HEK293 (cell line): ENCODE data around the gene LRRC8E.

Source experiments
- EGR2 ChIP-seq: fragments of 450-650 bp; formaldehyde crosslinking; IDR thresholded peaks from 2 replicates; pipeline ENCODE4 v1.5.1; 2016; ENCODE audit warnings: low read depth, missing biosample characterization, missing genetic modification characterization
- FEZF1 ChIP-seq: fragments of 450-650 bp; formaldehyde crosslinking; IDR thresholded peaks from 2 replicates; pipeline ENCODE4 v1.5.1; 2016; ENCODE audit warnings: missing biosample characterization, missing genetic modification characterization
- GLI4 ChIP-seq: fragments of 450-650 bp; formaldehyde crosslinking; IDR thresholded peaks from 2 replicates; pipeline ENCODE4 v1.5.1; 2016; ENCODE audit warnings: missing biosample characterization, missing genetic modification characterization
- GLIS1 ChIP-seq: fragments of 450-650 bp; formaldehyde crosslinking; IDR thresholded peaks from 2 replicates; pipeline ENCODE4 v1.5.1; 2016; ENCODE audit warnings: missing biosample characterization, missing genetic modification characterization
- HOXA7 ChIP-seq: sonication (generic); formaldehyde crosslinking; IDR thresholded peaks from 2 replicates; pipeline ENCODE4 v1.8.1; 2022; ENCODE audit warnings: missing genetic modification reagents, borderline replicate concordance
- HOXC10 ChIP-seq: sonication (generic); formaldehyde crosslinking; IDR thresholded peaks from 2 replicates; pipeline ENCODE4 v1.8.1; 2023; ENCODE audit warnings: mild to moderate bottlenecking, missing genetic modification reagents
- KLF10 ChIP-seq: fragments of 450-650 bp; IDR thresholded peaks from 2 replicates; pipeline ENCODE4 v1.5.1; 2018; ENCODE audit warnings: missing biosample characterization, mild to moderate bottlenecking, missing genetic modification characterization
- KLF16 ChIP-seq: fragments of 450-650 bp; formaldehyde crosslinking; IDR thresholded peaks from 2 replicates; pipeline ENCODE4 v1.5.1; 2017; ENCODE audit warnings: missing biosample characterization, missing genetic modification characterization
- KLF9 ChIP-seq: fragments of 450-650 bp; formaldehyde crosslinking; IDR thresholded peaks from 2 replicates; pipeline ENCODE4 v1.5.1; 2016; ENCODE audit warnings: missing biosample characterization, missing genetic modification characterization, low read depth
- PBX3 ChIP-seq: sonication (generic); formaldehyde crosslinking; IDR thresholded peaks from 2 replicates; pipeline ENCODE4 v1.8.1; 2022; ENCODE audit warnings: mild to moderate bottlenecking, moderate library complexity, missing genetic modification reagents
- SCRT1 ChIP-seq: fragments of 450-650 bp; formaldehyde crosslinking; IDR thresholded peaks from 2 replicates; pipeline ENCODE4 v1.5.1; 2016; ENCODE audit warnings: missing biosample characterization, missing genetic modification characterization, borderline replicate concordance
- SP2 ChIP-seq: fragments of 450-650 bp; formaldehyde crosslinking; IDR thresholded peaks from 2 replicates; pipeline ENCODE4 v1.5.1; 2016; ENCODE audit warnings: missing biosample characterization, missing genetic modification characterization
- ZBTB11 ChIP-seq: fragments of 450-650 bp; formaldehyde crosslinking; conservative IDR thresholded peaks from 2 replicates; pipeline ENCODE4 v1.5.1; 2016; ENCODE audit warnings: low read depth, missing biosample characterization, missing genetic modification characterization
- ZBTB21 ChIP-seq: fragments of 450-650 bp; formaldehyde crosslinking; IDR thresholded peaks from 2 replicates; pipeline ENCODE4 v1.5.1; 2017; ENCODE audit warnings: missing biosample characterization, missing genetic modification characterization
- ZBTB8A ChIP-seq: fragments of 450-650 bp; formaldehyde crosslinking; IDR thresholded peaks from 2 replicates; pipeline ENCODE4 v1.5.1; 2016; ENCODE audit warnings: missing biosample characterization, missing genetic modification characterization
- ZNF10 ChIP-seq: fragments of 450-650 bp; formaldehyde crosslinking; IDR thresholded peaks from 2 replicates; pipeline ENCODE4 v1.5.1; 2017; ENCODE audit warnings: missing biosample characterization, missing genetic modification characterization
- ZNF140 ChIP-seq: fragments of 450-650 bp; formaldehyde crosslinking; IDR thresholded peaks from 2 replicates; pipeline ENCODE4 v1.5.1; 2016; ENCODE audit warnings: missing biosample characterization, missing genetic modification characterization
- ZNF155 ChIP-seq: fragments of 450-650 bp; formaldehyde crosslinking; IDR thresholded peaks from 2 replicates; pipeline ENCODE4 v1.5.1; 2016; ENCODE audit warnings: missing biosample characterization, missing genetic modification characterization
- ZNF18 ChIP-seq: fragments of 450-650 bp; formaldehyde crosslinking; IDR thresholded peaks from 2 replicates; pipeline ENCODE4 v1.5.1; 2016; ENCODE audit warnings: missing biosample characterization, missing genetic modification characterization
- ZNF214 ChIP-seq: fragments of 450-650 bp; formaldehyde crosslinking; IDR thresholded peaks from 2 replicates; pipeline ENCODE4 v1.5.1; 2017; ENCODE audit warnings: missing biosample characterization, mild to moderate bottlenecking, missing genetic modification characterization, borderline replicate concordance
- ZNF280D ChIP-seq: fragments of 450-650 bp; formaldehyde crosslinking; IDR thresholded peaks from 2 replicates; pipeline ENCODE4 v1.5.1; 2016; ENCODE audit warnings: missing biosample characterization, missing genetic modification characterization
- ZNF324 ChIP-seq: fragments of 450-650 bp; formaldehyde crosslinking; IDR thresholded peaks from 2 replicates; pipeline ENCODE4 v1.5.1; 2016; ENCODE audit warnings: missing biosample characterization, missing genetic modification characterization
- ZNF335 ChIP-seq: fragments of 450-650 bp; formaldehyde crosslinking; conservative IDR thresholded peaks from 2 replicates; pipeline ENCODE4 v1.5.1; 2016; ENCODE audit warnings: missing biosample characterization, missing genetic modification characterization
- ZNF394 ChIP-seq: fragments of 450-650 bp; formaldehyde crosslinking; IDR thresholded peaks from 2 replicates; pipeline ENCODE4 v1.5.1; 2016; ENCODE audit warnings: missing biosample characterization, missing genetic modification characterization, mild to moderate bottlenecking, moderate library complexity, borderline replicate concordance
- ZNF48 ChIP-seq: fragments of 450-650 bp; formaldehyde crosslinking; IDR thresholded peaks from 2 replicates; pipeline ENCODE4 v1.5.1; 2016; ENCODE audit warnings: missing biosample characterization, missing genetic modification characterization
- ZNF558 ChIP-seq: fragments of 450-650 bp; formaldehyde crosslinking; IDR thresholded peaks from 2 replicates; pipeline ENCODE4 v1.5.1; 2016; ENCODE audit warnings: missing biosample characterization, missing genetic modification characterization
- ZNF610 ChIP-seq: fragments of 450-650 bp; formaldehyde crosslinking; IDR thresholded peaks from 2 replicates; pipeline ENCODE4 v1.5.1; 2016; ENCODE audit warnings: missing biosample characterization, missing genetic modification characterization, borderline replicate concordance
- ZNF621 ChIP-seq: fragments of 450-650 bp; formaldehyde crosslinking; IDR thresholded peaks from 2 replicates; pipeline ENCODE4 v1.5.1; 2017; ENCODE audit warnings: missing biosample characterization, missing genetic modification characterization
- ZNF654 ChIP-seq: fragments of 450-650 bp; formaldehyde crosslinking; IDR thresholded peaks from 2 replicates; pipeline ENCODE4 v1.5.1; 2016; ENCODE audit warnings: low read depth, missing biosample characterization, missing genetic modification characterization
- ZNF785 ChIP-seq: fragments of 450-650 bp; formaldehyde crosslinking; IDR thresholded peaks from 2 replicates; pipeline ENCODE4 v1.5.1; 2016; ENCODE audit warnings: missing biosample characterization, missing genetic modification characterization
- ZSCAN30 ChIP-seq: fragments of 450-650 bp; IDR thresholded peaks from 2 replicates; pipeline ENCODE4 v1.5.1; 2018; ENCODE audit warnings: missing biosample characterization, mild to moderate bottlenecking, missing genetic modification characterization, moderate library complexity
- ZXDB ChIP-seq: fragments of 450-650 bp; formaldehyde crosslinking; IDR thresholded peaks from 2 replicates; pipeline ENCODE4 v1.5.1; 2016; ENCODE audit warnings: missing biosample characterization, missing genetic modification characterization

Gene LRRC8E

GRCh38 chr19:7852851-7853769, 35.2 kb upstream of the LRRC8E start (continued):
- TF ChIP-seq ZNF280D (tag by site-specific recombination), result no peak
- TF ChIP-seq ZNF394, result no peak
- TF ChIP-seq ZNF155 (tag by site-specific recombination), result no peak
- TF ChIP-seq HOXA7 (CRISPR knock-in tag), result no peak
- TF ChIP-seq ZNF10 (tag by site-specific recombination), result peak; percentile 99
- peak; percentile 87 for TF ChIP-seq EGR2 (tag by site-specific recombination)
- no peak for TF ChIP-seq ZNF214
- TF ChIP-seq ZXDB (tag by site-specific recombination), result peak; percentile 67; the same call in 1 of the 2 replicates
- TF ChIP-seq ZNF621 (tag by site-specific recombination), result no peak
- peak; percentile 94 for TF ChIP-seq SCRT1 (tag by site-specific recombination)
- no peak for TF ChIP-seq ZNF558 (tag by site-specific recombination)
- peak; percentile 55 for TF ChIP-seq ZBTB8A
- no peak for TF ChIP-seq PBX3 (CRISPR knock-in tag)
- 0 out of 2 replicates have a peak, but pooled peaks have one; percentile 17 for TF ChIP-seq ZBTB11 (tag by site-specific recombination)
- peak; percentile 61 for TF ChIP-seq SP2 (tag by site-specific recombination)
- peak; percentile 56; the same call in 1 of the 2 replicates for TF ChIP-seq KLF10 (tag by site-specific recombination)
- no peak for TF ChIP-seq ZNF785 (tag by site-specific recombination)
- no peak for TF ChIP-seq FEZF1 (tag by site-specific recombination)
- peak; percentile 51; the same call in 1 of the 2 replicates for TF ChIP-seq ZNF324 (tag by site-specific recombination)
- no peak for TF ChIP-seq ZBTB21
- 0 out of 2 replicates have a peak, but pooled peaks have one; percentile 46 for TF ChIP-seq ZSCAN30 (tag by site-specific recombination)
- TF ChIP-seq ZNF610 (tag by site-specific recombination), result no peak
- peak; percentile 79 for TF ChIP-seq ZNF335 (tag by site-specific recombination)
- no peak for TF ChIP-seq ZNF140 (tag by site-specific recombination)
- TF ChIP-seq KLF9 (tag by site-specific recombination), result peak; percentile 82
- TF ChIP-seq KLF16 (tag by site-specific recombination), result peak; percentile 93
- peak; percentile 79 for TF ChIP-seq ZNF654 (tag by site-specific recombination)
- no peak for TF ChIP-seq GLI4 (tag by site-specific recombination)
- TF ChIP-seq ZNF18 (tag by site-specific recombination), result no peak
- peak; percentile 51 for TF ChIP-seq GLIS1 (tag by site-specific recombination)
- no peak for TF ChIP-seq ZNF48
- no peak for TF ChIP-seq HOXC10 (CRISPR knock-in tag)
